Cardiac muscle cell (in vitro differentiated cells and primary cell): ENCODE results near the gene XRN1. TPM values are rescaled to one million over a fixed set of nuclear protein-coding genes. Genes with fewer than 3 reads are reported as not detected.
"Not testable (repeated sequence)": the region's sequence is repeated elsewhere in the genome, so short reads cannot be mapped to it uniquely, and the experiment has no call there.

Source experiments
- DNase-seq, 2 donors: peaks; one replicate each; pipeline versions ENCODE4 v3.0.0 to v3.0.0-alpha.2; 2010 to 2017; ENCODE audit warnings: low read depth in 1 of 2, low spot score in 1 of 2
- H3K27ac ChIP-seq: fragments of 200-600 bp; sonication (generic); 2 replicates; pipeline ENCODE4 v1.5.1; 2016
- H3K27me3 ChIP-seq: fragments of 200-600 bp; sonication (generic); 2 replicates; pipeline ENCODE4 v1.6.0; 2016; ENCODE audit warnings: control low read depth
- H3K36me3 ChIP-seq: fragments of 200-600 bp; sonication (generic); 2 replicates; pipeline ENCODE4 v1.5.1; 2016; ENCODE audit warnings: control low read depth
- H3K4me1 ChIP-seq: fragments of 200-600 bp; sonication (generic); 2 replicates; pipeline ENCODE4 v1.8.1; 2017; ENCODE audit warnings: low read depth, mild to moderate bottlenecking, mixed run types
- H3K4me3 ChIP-seq: fragments of 200-600 bp; sonication (generic); 2 replicates; pipeline ENCODE4 v1.5.1; 2016; ENCODE audit warnings: mild to moderate bottlenecking
- H3K9me3 ChIP-seq: fragments of 200-600 bp; sonication (generic); 2 replicates; pipeline ENCODE4 v1.5.1; 2017; ENCODE audit warnings: low read depth, mild to moderate bottlenecking, control low read depth
- CTCF ChIP-seq: IDR thresholded peaks from 2 replicates; pipeline ENCODE4 v1.5.1; 2012; ENCODE audit warnings: low read depth, mild to moderate bottlenecking, low read length
- polyA plus RNA-seq: library from polyadenylated mRNA; unstranded; fragments of >200 nt; fragmentation: Nextera tagmentation; extraction: Ambion mirVana; gene quantifications from 2 replicates; pipeline ENCODE4 v1.2.1, GENCODE V29; 2016
- total RNA-seq: library from RNA; depleted of rRNA; stranded (reverse); fragments of >200 nt; gene quantifications from 2 replicates; pipeline ENCODE4 v1.2.3, GENCODE V29; 2016

Gene XRN1
- total and polyA plus RNA-seq, 2 experiments from 2014 or later, result 8.0 to 32.8 TPM

GRCh38 chr3:142356818-142357217, 91.0 kb downstream of the XRN1 start:
- DNase-seq, result no peak
- H3K36me3 ChIP-seq, result peaks cover 36% of the 10 kb centered on the region
- no peaks in the 10 kb centered on the region for H3K9me3 ChIP-seq
- H3K27me3 ChIP-seq, result no peaks in the 10 kb centered on the region
- H3K27ac ChIP-seq, result no peak overlapping the region
- no peak overlapping the region for H3K4me3 ChIP-seq
- no peaks in the 10 kb centered on the region for H3K4me1 ChIP-seq
- TF ChIP-seq CTCF, result no peak

GRCh38 chr3:142355692-142356091, 92.1 kb downstream of the XRN1 start:
- peaks cover 36% of the 10 kb centered on the region for H3K36me3 ChIP-seq
- no peaks in the 10 kb centered on the region for H3K4me1 ChIP-seq
- DNase-seq, result no peak
- H3K27me3 ChIP-seq, result no peaks in the 10 kb centered on the region
- H3K9me3 ChIP-seq, result no peaks in the 10 kb centered on the region
- no peak for TF ChIP-seq CTCF
- H3K4me3 ChIP-seq, result no peak overlapping the region
- no peak overlapping the region for H3K27ac ChIP-seq

- peaks cover 36% of the 10 kb centered on the region for H3K36me3 ChIP-seq
- no peaks in the 10 kb centered on the region for H3K4me1 ChIP-seq
- no peak for TF ChIP-seq CTCF
- no peaks in the 10 kb centered on the region for H3K9me3 ChIP-seq
- H3K27me3 ChIP-seq, result no peaks in the 10 kb centered on the region
- no peak for DNase-seq
- no peak overlapping the region for H3K27ac ChIP-seq
- no peak overlapping the region for H3K4me3 ChIP-seq
These were observed 93.8 kb downstream of the XRN1 start for GRCh38 chr3:142354076-142354475.

GRCh38 chr3:142353571-142353970, 94.3 kb downstream of the XRN1 start:
- Histone ChIP-seq H3K27ac (no peak overlapping the region), H3K36me3 (peaks cover 39% of the 10 kb centered on the region), H3K4me3 (no peak overlapping the region), H3K9me3 (no peaks in the 10 kb centered on the region), H3K4me1 (no peaks in the 10 kb centered on the region), H3K27me3 (no peaks in the 10 kb centered on the region)
- TF ChIP-seq CTCF, result no peak
- DNase-seq, result peak in 1 of 2 donors; percentile 7

- peaks cover 40% of the 10 kb centered on the region for H3K36me3 ChIP-seq
- not testable (repeated sequence) for H3K4me1 ChIP-seq, H3K9me3 ChIP-seq, DNase-seq, H3K27me3 ChIP-seq, H3K27ac ChIP-seq, H3K4me3 ChIP-seq
These were observed 95.1 kb downstream of the XRN1 start for GRCh38 chr3:142352698-142353097.

- no peaks in the 10 kb centered on the region for H3K9me3 ChIP-seq
- H3K4me3 ChIP-seq, result no peak overlapping the region
- peaks cover 18% of the 10 kb centered on the region for H3K36me3 ChIP-seq
- H3K27me3 ChIP-seq, result no peaks in the 10 kb centered on the region
- no peaks in the 10 kb centered on the region for H3K4me1 ChIP-seq
- TF ChIP-seq CTCF, result no peak
- no peak for DNase-seq
- H3K27ac ChIP-seq, result no peak overlapping the region
These were observed 99.4 kb downstream of the XRN1 start for GRCh38 chr3:142348460-142348859.
